GM21360 (cell line): ENCODE results near the gene MESD.
A peak's percentile ranks its signal among the peaks of the same experiment; 100 is the strongest.

Source experiments
- ATAC-seq: cut with Tn5 transposase; IDR thresholded peaks from one replicate; pipeline ENCODE4 v1.9.1; 2021; ENCODE audit warnings: mild to moderate bottlenecking, moderate library complexity; ENCODE audit not compliant: unreplicated experiment

MESD gene

GRCh38 chr15:81015621-81016488, 26.2 kb upstream of the MESD start:
- no peak for ATAC-seq

- no peak for ATAC-seq
These were observed 25.0 kb upstream of the MESD start for GRCh38 chr15:81014446-81015093.

GRCh38 chr15:81013396-81013929, 23.8 kb upstream of the MESD start:
- ATAC-seq = no peak

GRCh38 chr15:81012588-81012987, 23.0 kb upstream of the MESD start:
- no peak for ATAC-seq

- ATAC-seq = no peak
These were observed 22.0 kb upstream of the MESD start for GRCh38 chr15:81011593-81011992.

- ATAC-seq = no peak
These were observed 20.5 kb upstream of the MESD start for GRCh38 chr15:81010086-81010485.

GRCh38 chr15:81008312-81008711, 18.7 kb upstream of the MESD start:
- ATAC-seq = no peak

GRCh38 chr15:81007428-81008064, 17.9 kb upstream of the MESD start:
- ATAC-seq = no peak

GRCh38 chr15:81006124-81006523, 16.5 kb upstream of the MESD start:
- no peak for ATAC-seq

GRCh38 chr15:81003097-81003350, 13.4 kb upstream of the MESD start:
- ATAC-seq = no peak

GRCh38 chr15:81002331-81003096, 12.9 kb upstream of the MESD start:
- ATAC-seq = no peak

GRCh38 chr15:81002009-81002330, 12.4 kb upstream of the MESD start:
- ATAC-seq = no peak

GRCh38 chr15:81001152-81002008, 11.8 kb upstream of the MESD start:
- peak; percentile 36 for ATAC-seq

- ATAC-seq = peak; percentile 50
These were observed 11.1 kb upstream of the MESD start, which contains the start of gene TLNRD1 for GRCh38 chr15:81000624-81001151. TSS of gene TLNRD1 (plus strand) at chr15:81000923. CDS start at chr15:81002272, 1,349 bp downstream.

GRCh38 chr15:81000144-81000623, 10.6 kb upstream of the MESD start:
- no peak for ATAC-seq

GRCh38 chr15:80999623-81000036, 10.0 kb upstream of the MESD start:
- peak; percentile 28 for ATAC-seq

GRCh38 chr15:80998251-80998650, 8.6 kb upstream of the MESD start:
- no peak for ATAC-seq

- no peak for ATAC-seq
These were observed 8.1 kb upstream of the MESD start for GRCh38 chr15:80997692-80998091.

- no peak for ATAC-seq
These were observed 6.6 kb upstream of the MESD start for GRCh38 chr15:80996247-80996646.

- ATAC-seq = no peak
These were observed 2.8 kb upstream of the MESD start for GRCh38 chr15:80992441-80992840.
